Middle frontal gyrus (tissue), 1 donor: Measurements from ENCODE around the gene SHROOM3.

Source experiments
- DNase-seq: peaks from one replicate; pipeline ENCODE4 v3.0.0-alpha.2; 2015; ENCODE audit warnings: low spot score; ENCODE audit errors: extremely low spot score

The SHROOM3 gene

GRCh38 chr4:76740866-76741662, 306.0 kb downstream of the SHROOM3 start:
- DNase-seq, result no peak

GRCh38 chr4:76741663-76742020, 306.6 kb downstream of the SHROOM3 start:
- no peak for DNase-seq

DNA sequence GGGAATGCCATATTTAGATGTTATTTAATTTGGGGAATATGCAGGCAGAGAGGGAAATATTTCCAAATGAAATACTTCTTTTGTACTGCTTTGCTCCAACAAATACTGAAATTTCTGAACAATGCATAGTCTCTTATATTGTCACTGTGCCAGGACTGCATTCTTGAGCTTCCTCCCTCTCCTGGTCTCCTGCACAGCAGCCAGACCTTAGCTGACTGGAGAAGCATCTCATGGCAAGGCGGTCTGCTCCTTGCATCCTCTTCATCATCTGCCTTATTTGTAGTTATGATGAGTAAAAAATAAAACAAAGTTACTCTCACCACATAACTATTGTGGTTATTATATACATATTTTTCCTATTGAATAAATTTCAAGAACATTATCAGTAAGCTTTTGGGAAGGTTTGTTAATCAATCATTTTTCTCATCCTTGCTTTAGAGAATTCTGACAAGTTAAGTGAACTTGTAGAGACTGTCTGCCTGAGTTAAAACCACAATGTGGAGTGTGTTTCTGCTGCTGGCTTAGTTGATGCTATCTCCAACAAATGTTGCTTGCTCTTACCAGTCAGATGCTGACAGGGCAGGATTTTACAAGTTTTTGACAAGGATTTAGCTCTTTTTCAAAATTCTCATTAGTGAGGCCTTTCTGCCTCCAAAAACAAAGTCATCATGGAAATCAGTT, 309.4 kb downstream of the SHROOM3 start:
- no peak for DNase-seq

GRCh38 chr4:76745240-76745639, 310.2 kb downstream of the SHROOM3 start:
- DNase-seq, result no peak

- no peak for DNase-seq
Observed at GRCh38 chr4:76747563-76747962, 312.5 kb downstream of the SHROOM3 start.

GRCh38 chr4:76748649-76749048, 313.6 kb downstream of the SHROOM3 start:
- DNase-seq, result no peak

DNA sequence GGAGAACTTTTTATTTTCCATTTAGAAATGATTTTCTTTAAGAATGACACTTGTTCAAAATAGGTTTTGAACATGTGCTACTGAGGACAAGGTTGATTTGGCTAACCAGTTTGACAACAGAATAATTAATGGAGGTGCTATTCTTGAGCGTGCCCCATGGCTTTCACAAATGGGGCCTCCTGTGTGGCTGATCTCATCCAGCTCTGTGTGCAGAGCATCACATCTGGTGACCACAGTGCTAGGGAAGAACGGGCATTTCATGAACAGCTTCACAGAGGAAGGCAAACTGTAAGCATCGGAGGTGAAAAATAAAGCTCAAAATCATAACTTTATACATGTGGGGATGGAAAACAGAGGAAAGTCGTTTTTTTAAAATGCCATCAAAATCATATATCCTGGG, 314.3 kb downstream of the SHROOM3 start:
- no peak for DNase-seq

DNA sequence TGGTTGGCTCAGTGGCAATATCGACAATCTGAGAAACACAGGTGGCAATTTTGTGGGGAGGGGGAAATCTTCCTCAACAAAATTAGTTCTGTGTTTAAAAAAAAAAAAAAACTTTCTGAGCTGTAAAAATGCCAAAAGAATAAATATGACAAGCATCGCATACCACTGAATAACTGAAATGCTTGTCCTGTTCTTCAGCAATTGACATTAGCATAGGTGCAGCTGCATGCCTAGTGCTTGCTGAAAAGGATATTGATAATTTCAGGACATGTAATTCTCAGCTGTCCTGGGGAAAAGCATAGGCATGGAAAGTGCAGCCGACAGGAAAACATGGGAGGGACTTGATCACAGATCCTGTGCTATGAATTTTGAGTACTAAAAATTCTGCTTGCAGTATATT, 315.7 kb downstream of the SHROOM3 start:
- no peak for DNase-seq

DNA sequence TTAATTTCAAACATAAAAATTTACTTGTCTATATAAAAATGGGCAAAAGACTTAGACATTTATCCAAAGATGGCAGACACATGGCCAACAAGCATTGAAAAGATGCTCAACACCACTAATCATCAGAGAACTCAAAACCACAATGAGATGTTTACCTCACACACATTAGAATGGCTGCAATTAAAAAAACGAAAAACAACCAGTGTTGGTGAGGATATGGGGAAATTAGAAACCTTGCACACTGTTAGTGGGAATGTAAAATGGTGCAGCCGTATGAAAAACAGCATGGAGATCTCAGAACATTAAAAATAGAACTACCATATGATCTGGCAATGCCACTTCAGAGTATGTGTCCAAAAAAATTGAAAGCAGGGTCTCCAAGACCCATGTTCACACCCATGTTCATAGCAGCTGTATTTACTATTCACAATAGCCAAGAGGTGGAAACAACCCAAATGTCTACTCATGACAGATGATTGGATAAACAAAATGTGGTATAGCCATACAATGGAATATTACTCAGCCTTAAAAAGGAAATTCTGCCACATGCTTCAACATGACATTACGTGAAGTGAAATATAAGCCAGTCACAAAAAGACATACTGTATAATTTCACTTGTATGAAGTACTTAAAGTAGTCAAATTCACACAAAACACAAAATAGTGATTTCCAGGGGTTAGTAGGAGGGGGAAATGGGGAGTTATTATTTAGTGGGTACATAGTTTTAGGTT, 316.7 kb downstream of the SHROOM3 start:
- DNase-seq, result no peak

DNA sequence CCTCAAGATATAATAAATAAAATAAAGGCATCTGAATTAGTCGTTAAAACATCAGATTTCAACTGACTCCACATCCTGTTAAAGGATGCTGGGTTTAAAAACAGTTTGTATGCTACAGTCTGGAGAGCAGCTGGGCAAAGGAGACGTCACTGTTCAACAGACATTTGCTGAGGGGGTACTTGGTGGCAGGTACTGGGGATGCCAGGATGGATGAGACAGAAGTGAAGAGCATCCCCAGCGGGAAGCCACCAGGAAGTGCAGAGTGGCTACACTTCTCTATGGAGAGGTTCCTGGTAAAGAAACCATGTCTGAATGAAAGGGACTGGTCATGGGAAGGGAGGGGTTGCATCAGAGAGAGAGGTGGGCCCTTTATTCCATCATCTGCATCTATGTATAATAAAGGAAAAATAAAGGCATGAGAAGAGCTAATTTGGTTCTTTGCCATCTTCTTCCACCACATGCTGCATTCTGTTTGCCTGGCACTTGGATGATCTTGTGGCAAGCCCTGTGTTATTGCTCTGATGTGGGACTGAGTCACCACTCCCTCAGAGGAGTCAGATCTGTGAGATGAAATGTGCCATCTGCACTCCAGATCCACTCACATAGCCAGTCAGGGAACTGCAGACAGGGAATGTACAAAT, 318.0 kb downstream of the SHROOM3 start:
- no peak for DNase-seq

GRCh38 chr4:76753814-76754213, 318.8 kb downstream of the SHROOM3 start:
- no peak for DNase-seq

DNA sequence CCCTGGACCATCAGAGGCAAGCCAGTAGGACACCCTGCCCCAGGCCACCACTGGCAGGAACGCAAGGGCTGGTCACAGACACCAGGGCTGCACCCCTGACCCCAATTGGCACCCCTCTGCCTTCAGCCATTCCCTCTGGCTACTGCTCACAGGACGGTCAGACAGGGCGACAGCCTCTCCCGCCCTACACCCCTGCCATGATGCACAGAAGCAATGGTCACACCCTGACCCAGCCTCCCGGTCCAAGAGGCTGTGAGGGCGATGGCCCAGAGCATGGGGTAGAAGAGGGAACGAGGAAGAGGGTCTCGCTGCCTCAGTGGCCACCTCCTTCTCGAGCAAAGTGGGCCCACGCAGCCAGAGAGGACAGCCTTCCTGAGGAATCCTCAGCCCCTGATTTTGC, 319.4 kb downstream of the SHROOM3 start:
- DNase-seq, result no peak

DNA sequence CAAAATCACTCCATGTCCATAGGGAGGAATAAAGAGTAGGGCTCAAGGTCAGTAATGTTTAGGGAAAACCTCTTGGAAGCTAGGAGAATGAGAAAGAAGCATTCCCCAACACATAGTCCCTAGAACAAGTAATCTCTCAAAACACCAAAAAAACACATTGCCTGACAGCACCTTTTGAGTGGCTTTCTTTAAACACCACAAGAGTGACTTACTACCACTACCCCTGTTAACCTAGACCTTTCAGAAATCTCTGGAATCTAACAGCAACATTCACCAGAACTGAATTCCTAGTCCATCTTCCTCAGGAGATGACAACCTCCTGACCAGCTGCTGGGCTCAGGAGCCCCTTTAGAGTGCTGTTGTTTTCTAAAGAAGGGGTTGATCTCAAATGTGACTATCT, 320.7 kb downstream of the SHROOM3 start:
- no peak for DNase-seq

- no peak for DNase-seq
Observed at GRCh38 chr4:76756416-76756815, 321.4 kb downstream of the SHROOM3 start.

DNA sequence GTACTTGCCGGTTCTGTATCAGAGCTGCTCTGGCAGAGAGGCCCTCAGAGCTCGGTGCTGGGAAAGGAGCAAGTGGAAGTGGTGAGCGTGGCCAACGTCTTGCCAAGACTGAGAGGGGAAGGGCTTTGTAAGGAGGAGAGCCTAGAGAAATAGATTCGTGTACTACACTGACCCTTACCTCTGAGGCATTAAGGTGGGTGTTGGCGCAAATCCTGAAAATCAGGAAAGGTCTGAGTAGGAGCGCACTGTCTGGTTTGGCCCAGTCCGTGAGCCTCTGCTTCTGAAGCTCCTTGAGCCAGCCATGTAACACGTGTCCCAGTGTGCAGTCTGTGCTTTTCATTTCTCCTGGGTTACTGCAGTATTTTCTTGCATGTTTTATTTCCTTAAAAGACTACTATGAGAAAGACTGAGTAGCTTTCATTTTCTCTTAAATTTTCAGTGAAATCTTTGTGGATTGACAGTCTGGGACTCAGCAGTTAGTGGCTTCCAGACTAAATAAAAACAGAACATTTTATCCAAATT, 322.4 kb downstream of the SHROOM3 start:
- DNase-seq, result no peak

GRCh38 chr4:76758290-76758882, 323.4 kb downstream of the SHROOM3 start:
- no peak for DNase-seq

DNA sequence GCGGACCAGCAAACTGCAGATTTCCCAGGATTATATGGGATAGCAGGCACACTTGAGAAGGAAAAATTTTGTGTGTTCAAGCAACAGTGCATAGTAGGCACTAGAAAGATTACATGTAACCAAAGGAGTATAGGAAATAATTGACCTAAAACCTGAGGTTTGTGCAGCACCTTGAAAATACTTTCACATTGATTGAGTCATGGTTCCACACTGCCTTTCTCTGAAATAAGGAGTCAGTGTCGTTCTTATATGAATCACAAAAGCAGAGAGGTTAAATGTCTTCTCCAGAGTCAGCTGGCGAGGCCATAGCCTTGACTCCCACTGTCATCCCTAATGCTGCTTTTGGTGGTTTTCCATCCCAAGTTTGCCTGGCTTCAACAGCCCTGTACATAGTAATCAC, 324.0 kb downstream of the SHROOM3 start:
- no peak for DNase-seq

- DNase-seq, result no peak
Observed at GRCh38 chr4:76760193-76760592, 325.2 kb downstream of the SHROOM3 start.

DNA sequence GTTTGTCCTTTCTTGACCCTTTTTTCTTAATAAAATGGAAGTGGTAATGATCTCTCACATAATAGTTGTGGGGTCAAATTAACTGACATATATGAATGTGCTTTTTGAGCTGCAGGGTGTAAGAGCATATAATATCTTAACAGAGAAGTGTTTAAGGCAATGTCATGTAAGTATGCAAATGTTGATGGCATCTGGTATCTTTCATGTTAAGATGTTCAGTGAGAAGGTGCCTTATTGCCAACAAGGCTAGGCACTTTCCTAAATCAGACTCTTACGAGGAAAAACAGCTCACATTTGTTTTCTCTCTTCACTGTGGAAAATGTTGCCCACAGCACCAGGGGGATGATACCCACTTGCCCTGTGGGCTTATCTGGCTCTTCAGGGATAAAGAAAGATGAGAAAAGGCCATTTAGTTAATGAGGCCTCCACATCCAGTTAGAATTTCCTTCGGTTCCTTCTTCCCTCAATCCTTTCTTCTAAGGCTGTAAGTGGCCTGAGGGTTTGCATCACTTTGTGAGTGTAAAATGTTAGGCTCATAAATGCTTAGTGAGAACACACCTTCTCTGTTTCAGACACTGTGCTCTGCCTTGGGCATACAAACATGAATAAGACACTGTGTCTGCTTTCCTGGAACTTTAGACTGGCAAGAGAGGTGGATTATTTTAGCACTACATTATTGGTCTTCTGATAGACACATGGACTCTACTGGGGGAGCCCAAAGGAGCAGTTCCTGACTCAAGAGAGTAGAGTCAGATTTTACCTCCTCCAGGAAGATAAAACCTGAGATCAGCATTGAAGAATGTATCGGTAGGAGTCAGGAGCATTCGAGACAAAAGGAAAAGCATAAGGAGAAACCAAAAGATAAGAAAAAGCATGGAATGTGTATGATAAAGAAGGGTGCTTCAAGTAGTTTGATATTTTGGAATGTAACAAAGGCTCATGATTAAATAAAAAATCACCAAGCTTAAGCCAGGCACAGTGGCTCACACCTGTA, 327.4 kb downstream of the SHROOM3 start:
- no peak for DNase-seq

DNA sequence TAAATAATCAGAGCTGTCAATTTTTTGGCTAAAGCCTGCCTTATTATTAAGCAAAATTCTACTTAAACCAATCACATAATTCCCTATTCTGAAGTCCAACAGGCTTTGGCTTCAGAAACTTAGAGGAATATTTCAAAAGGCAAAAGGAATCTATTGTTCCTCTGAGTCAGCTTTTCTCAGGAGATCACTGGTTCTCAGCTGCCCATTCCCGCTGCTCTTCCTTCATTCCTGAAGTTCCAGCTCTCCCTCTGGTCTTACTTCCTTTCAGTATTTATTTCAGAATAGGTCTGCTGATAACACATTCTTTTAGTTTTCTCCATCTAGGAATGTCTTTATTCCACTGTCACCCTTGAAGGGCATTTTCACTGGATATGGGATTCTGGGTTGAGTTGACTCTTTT, 329.2 kb downstream of the SHROOM3 start:
- DNase-seq, result no peak
